Testis (tissue), 3 donors: ENCODE data around the gene TRIO. TPM values are rescaled to one million over a fixed set of nuclear protein-coding genes. Genes with fewer than 3 reads are reported as not detected.

Experiments
- DNase-seq: peaks from one replicate; pipeline ENCODE4 v3.0.0-alpha.2; 2019
- H3K27ac ChIP-seq, 2 donors: fragments of 200-600 bp; sonication (generic); one replicate each; pipeline ENCODE4 v1.5.1; 2019
- H3K27me3 ChIP-seq: fragments of 200-600 bp; sonication (generic); one replicate; pipeline ENCODE4 v1.5.1; 2019
- H3K36me3 ChIP-seq: fragments of 200-600 bp; sonication (generic); one replicate; pipeline ENCODE4 v1.5.1; 2017; ENCODE audit warnings: low read depth; ENCODE audit errors: missing control alignments
- H3K4me1 ChIP-seq: fragments of 200-600 bp; sonication (generic); one replicate; pipeline ENCODE4 v1.5.1; 2019
- H3K4me3 ChIP-seq, 2 donors: fragments of 200-600 bp; sonication (generic); one replicate each; pipeline ENCODE4 v1.5.1; 2017 to 2019
- H3K9me3 ChIP-seq: fragments of 200-600 bp; sonication (generic); one replicate; pipeline ENCODE4 v1.5.1; 2017
- CTCF ChIP-seq, 3 experiments: fragments of 450-650 bp in 2 of 3; fragments of 200-600 bp in 1 of 3; sonication (generic) in 1 of 3; IDR thresholded peaks; one replicate each; pipeline ENCODE4 v1.5.1; 2016 to 2019; ENCODE audit warnings: antibody characterized with exemption in 3 of 3, mild to moderate bottlenecking in 2 of 3, moderate library complexity in 1 of 3
- POLR2A ChIP-seq: fragments of 450-650 bp; IDR thresholded peaks from one replicate; pipeline ENCODE4 v1.6.1; 2017; ENCODE audit warnings: antibody characterized with exemption, mild to moderate bottlenecking, moderate library complexity
- WGBS, 2 donors: methylation state at CpG; one replicate each; pipeline ENCODE4 v1.1.5; 2018; 5-methylcytosine and 5-hydroxymethylcytosine counted together
- intact Hi-C: fragments of 100-400 bp; cut with DNase I; formaldehyde crosslinking; loops from one replicate; pipeline ENCODE4 v1.15.1; 2023; ENCODE audit warnings: low total_unique reads
- polyA plus RNA-seq: library from polyadenylated mRNA; stranded (reverse); fragments of 350-450 nt; fragmentation: Illumina TruSeq; extraction: RNeasy Lipid Tissue Mini Kit (QIAGEN cat#74804); gene quantifications from one replicate; pipeline ENCODE4 v1.2.3, GENCODE V29; 2014; ENCODE audit warnings: low read depth, low replicate concordance; ENCODE audit not compliant: insufficient read depth
- total RNA-seq, 2 donors: library from RNA; depleted of rRNA; stranded (reverse); fragments of >200 nt; gene quantifications; one replicate each; pipeline ENCODE4 v1.2.3, GENCODE V29; 2016

The TRIO gene
- total and polyA plus RNA-seq, 3 donors from 2014 or later = 47.2 to 295 (median 249) TPM

- H3K36me3 ChIP-seq = no peaks in the 10 kb centered on the region
- 83 to 86% methylated on average over 7 of the region's 7 CpGs for WGBS, 2 donors
- intact Hi-C loops = no loop called here
Observed at GRCh38 chr5:14358536-14358935, 215.4 kb downstream of the TRIO start.

GRCh38 chr5:14359069-14360043 is 216.2 kb downstream of the TRIO start:
- Histone ChIP-seq H3K4me3 (no peak overlapping the region), H3K4me1 (no peaks in the 10 kb centered on the region), H3K36me3 (no peaks in the 10 kb centered on the region), H3K27me3 (no peaks in the 10 kb centered on the region), H3K27ac (no peak overlapping the region), H3K9me3 (no peaks in the 10 kb centered on the region)
- no peak for DNase-seq
- 81 to 83% methylated on average over 26 to 27 of the region's 27 CpGs for WGBS, 2 donors
- intact Hi-C loops = no loop called here
- TF ChIP-seq CTCF (IDR thresholded peaks at IDR 0.05) (no peak), POLR2A (no peak)

More at GRCh38 chr5:14358536-14358935, 215.4 kb downstream of the TRIO start:
- TF ChIP-seq CTCF (IDR thresholded peaks at IDR 0.05) (no peak), POLR2A (no peak)
- Histone ChIP-seq H3K9me3 (no peaks in the 10 kb centered on the region), H3K27ac (no peak overlapping the region), H3K4me1 (no peaks in the 10 kb centered on the region), H3K27me3 (no peaks in the 10 kb centered on the region), H3K4me3 (no peak overlapping the region)
- DNase-seq = no peak

- intact Hi-C loops = no loop called here
- 87 to 91% methylated on average over 9 of the region's 9 CpGs for WGBS, 2 donors
Observed at GRCh38 chr5:14362491-14362890, 219.3 kb downstream of the TRIO start.

GRCh38 chr5:14364096-14364495 is 221.0 kb downstream of the TRIO start:
- intact Hi-C loops = no loop called here
- TF ChIP-seq POLR2A (no peak), CTCF (IDR thresholded peaks at IDR 0.05) (no peak)

More at GRCh38 chr5:14362491-14362890, 219.3 kb downstream of the TRIO start:
- no peaks in the 10 kb centered on the region for H3K4me1 ChIP-seq
- H3K36me3 ChIP-seq = no peaks in the 10 kb centered on the region
- H3K27me3 ChIP-seq = no peaks in the 10 kb centered on the region
- H3K4me3 ChIP-seq = no peak overlapping the region
- H3K9me3 ChIP-seq = no peaks in the 10 kb centered on the region
- H3K27ac ChIP-seq = no peak overlapping the region
- DNase-seq = no peak
- TF ChIP-seq CTCF (IDR thresholded peaks at IDR 0.05) (no peak), POLR2A (no peak)

More at GRCh38 chr5:14364096-14364495, 221.0 kb downstream of the TRIO start:
- no peaks in the 10 kb centered on the region for H3K27me3 ChIP-seq
- 76 to 77% methylated on average over 1 of the region's 1 CpG for WGBS, 2 donors
- no peak overlapping the region for H3K27ac ChIP-seq
- no peaks in the 10 kb centered on the region for H3K4me1 ChIP-seq
- DNase-seq = no peak
- no peak overlapping the region for H3K4me3 ChIP-seq
- H3K9me3 ChIP-seq = no peaks in the 10 kb centered on the region
- H3K36me3 ChIP-seq = no peaks in the 10 kb centered on the region
